GM12878 (cell line): Measurements from ENCODE around the gene C1orf21. TPM values are rescaled to one million over a fixed set of nuclear protein-coding genes. Genes with fewer than 3 reads are reported as not detected.

Experiments
- ATAC-seq: fragments of 200-7000 bp; cut with Tn5 transposase; 3 replicates; pipeline ENCODE4 v1.9.1; 2020; ENCODE audit warnings: mild to moderate bottlenecking, moderate library complexity
- BruUV-seq: library from RNA; stranded (reverse); fragments of 400-500 nt; replicated peaks from 2 replicates; lab custom pipeline; 2021; lab: Mats Ljungman, UMichigan
- CTCF ChIA-PET: fragments of 300-600 bp; sonication (Branson Sonifier 250); formaldehyde crosslinking; extraction: SDS; loops from one replicate; lab custom pipeline; 2021; ENCODE audit warnings: inconsistent platforms; lab: Yijun Ruan, JAX
- POLR2A ChIA-PET: fragments of 350-600 bp; formaldehyde crosslinking; extraction: SDS; loops from one replicate; lab custom pipeline; 2021; ENCODE audit warnings: inconsistent platforms; lab: Charles Lee
- RAD21 ChIA-PET: fragments of 300-600 bp; sonication (Branson Sonifier 250); formaldehyde crosslinking; loops from one replicate; lab custom pipeline; 2023; ENCODE audit warnings: antibody characterized with exemption; ENCODE audit not compliant: unreplicated experiment; lab: Charles Lee
- SMC1A ChIA-PET: fragments of 300-600 bp; sonication (Branson Sonifier 250); formaldehyde crosslinking; loops from one replicate; lab custom pipeline; 2023; ENCODE audit not compliant: unreplicated experiment, uncharacterized antibody; lab: Charles Lee
- DNase-seq: peaks from one replicate; pipeline ENCODE4 v3.0.0-alpha.2; 2011; ENCODE audit warnings: low read depth, low spot score
- FAIRE-seq: peaks from 3 replicates; lab custom pipeline; 2011; peaks lifted over from hg19 to GRCh38; lab: Jason Lieb, UNC
- H2AFZ ChIP-seq: 2 replicates; pipeline ENCODE4 v1.6.0; 2011; ENCODE audit warnings: low read depth, low read length, control low read depth; ENCODE audit not compliant: control insufficient read depth
- H3K27ac ChIP-seq: 2 replicates; pipeline ENCODE4 v1.5.1; 2011; ENCODE audit warnings: control low read depth; ENCODE audit not compliant: control insufficient read depth, insufficient read depth
- H3K27me3 ChIP-seq, 2 experiments: replicated peaks in 1 of 2; 2 replicates each; pipeline versions ENCODE4 v1.6.0 to v1.6.1; 2011; ENCODE audit warnings: low read length in 1 of 2; ENCODE audit not compliant: control insufficient read depth in 2 of 2, insufficient read depth in 2 of 2
- H3K36me3 ChIP-seq, 2 experiments: 2 replicates each; pipeline ENCODE4 v1.5.1; 2011; ENCODE audit warnings: low read length in 1 of 2; ENCODE audit not compliant: control insufficient read depth in 2 of 2, insufficient read depth in 2 of 2
- H3K4me1 ChIP-seq: 2 replicates; pipeline ENCODE4 v1.6.1; 2011; ENCODE audit warnings: mild to moderate bottlenecking, low read length, moderate library complexity, mixed read lengths; ENCODE audit not compliant: control insufficient read depth, insufficient read depth
- H3K4me2 ChIP-seq: 2 replicates; pipeline ENCODE4 v1.6.0; 2011; ENCODE audit warnings: control low read depth; ENCODE audit not compliant: control insufficient read depth, insufficient read depth
- H3K4me3 ChIP-seq: fragments of 200-600 bp; sonication (generic); 2 replicates; pipeline ENCODE4 v1.5.1; 2016
- H3K79me2 ChIP-seq: 2 replicates; pipeline ENCODE4 v1.6.0; 2011; ENCODE audit warnings: low read length; ENCODE audit not compliant: control insufficient read depth, insufficient read depth
- H3K9ac ChIP-seq: 2 replicates; pipeline ENCODE4 v1.8.0; 2011; ENCODE audit warnings: low read length, control low read depth, mixed read lengths; ENCODE audit not compliant: control insufficient read depth, insufficient read depth
- H3K9me3 ChIP-seq: replicated peaks from 3 replicates; pipeline ENCODE4 v1.5.1; 2011; ENCODE audit warnings: mild to moderate bottlenecking, low read length; ENCODE audit not compliant: control insufficient read depth, insufficient read depth
- H4K20me1 ChIP-seq: 2 replicates; pipeline ENCODE4 v1.6.0; 2011; ENCODE audit not compliant: control insufficient read depth, insufficient read depth
- MYC ChIP-seq: IDR thresholded peaks from 2 replicates; pipeline ENCODE4 v1.6.1; 2011; ENCODE audit warnings: mild to moderate bottlenecking, low read length, moderate library complexity, inconsistent platforms; ENCODE audit not compliant: insufficient read depth, insufficient replicate concordance, insufficient read length, severe bottlenecking
- NFXL1 ChIP-seq: fragments of 450-650 bp; IDR thresholded peaks from 2 replicates; pipeline ENCODE4 v1.6.1; 2017; ENCODE audit warnings: antibody characterized with exemption, mild to moderate bottlenecking, borderline replicate concordance
- PAX5 ChIP-seq: IDR thresholded peaks from 2 replicates; pipeline ENCODE4 v1.6.1; 2011; ENCODE audit warnings: low read depth, low read length, borderline replicate concordance
- RCOR1 ChIP-seq: conservative IDR thresholded peaks from 2 replicates; pipeline ENCODE4 v1.6.1; 2012; ENCODE audit warnings: low read depth, low read length, improper control_type of control experiment
- ZNF274 ChIP-seq: IDR thresholded peaks from one replicate; pipeline ENCODE4 v1.8.0; 2011; ENCODE audit not compliant: insufficient read length, insufficient read depth
- ZNF687 ChIP-seq: fragments of 450-650 bp; IDR thresholded peaks from 2 replicates; pipeline ENCODE4 v1.6.1; 2017; ENCODE audit warnings: mild to moderate bottlenecking, moderate library complexity
- whole genome bisulfite sequencing: methylation state at CpG from one replicate; pipeline ENCODE4 v1.1.6; 2016; ENCODE audit warnings: low lambda C conversion rate; ENCODE audit not compliant: insufficient replicate concordance, insufficient coverage; ENCODE audit errors: missing lambda C conversion rate; 5-methylcytosine and 5-hydroxymethylcytosine counted together
- in situ Hi-C: fragments of 300-500 bp; cut with MboI; formaldehyde crosslinking; loops from 9 replicates; pipeline ENCODE4 v1.14.3; 2018; ENCODE audit warnings: mixed read lengths
- intact Hi-C: fragments of 100-400 bp; cut with micrococcal nuclease; formaldehyde crosslinking; loops from one replicate; pipeline ENCODE4 v1.14.2; 2022; ENCODE audit not compliant: unreplicated experiment
- polyA plus RNA-seq, 11 experiments: library from polyadenylated mRNA; depleted of rRNA in 4 of 11; unstranded in 6 of 11; stranded (reverse) in 5 of 11; fragments of >200 nt; fragmentation: Nextera tagmentation in 4 of 11; fragmentation: Illumina TruSeq in 1 of 11; extraction: Ambion mirVana in 4 of 11; extraction: Trizol in 1 of 11; gene quantifications; 1 replicate in 1 of 11; 2 replicates in 10 of 11; pipeline versions ENCODE4 v1.2.1 to v1.2.3, GENCODE V29; 2011 to 2016; ENCODE audit warnings: inconsistent platforms in 2 of 11, missing spikeins in 2 of 11, low read depth in 1 of 11
- total RNA-seq, 4 experiments: library from RNA; depleted of rRNA in 3 of 4; stranded (reverse); fragments of >200 nt in 3 of 4; fragmentation: Illumina TruSeq in 1 of 4; extraction: Trizol in 1 of 4; gene quantifications; 2 replicates each; pipeline versions ENCODE4 v1.2.1 to v1.2.3, GENCODE V29; 2013 to 2021
- TF ChIP-seq, protein P1 (sequence below): fragments of 150-350 bp; IDR thresholded peaks from 2 replicates; pipeline ENCODE4 v1.6.1; 2016; ENCODE audit warnings: low read depth, low read length
- TF ChIP-seq, protein P2 (sequence below): fragments of 450-650 bp; IDR thresholded peaks from 2 replicates; pipeline ENCODE4 v1.6.1; 2018; ENCODE audit warnings: borderline replicate concordance, mild to moderate bottlenecking; ENCODE audit not compliant: partially characterized antibody
- TF ChIP-seq, protein P3 (sequence below): fragments of 450-650 bp; IDR thresholded peaks from 2 replicates; pipeline ENCODE4 v1.6.1; 2016; ENCODE audit warnings: mild to moderate bottlenecking

C1orf21 gene
- total and polyA plus RNA-seq, 10 of the 15 experiments (the other 5 are each of a cell fraction or from before 2014, with no cell fraction given), result 0.03 to 1.6 (median 0.17) TPM; not detected in 3

GRCh38 chr1:184665360-184665759 is 278.5 kb downstream of the C1orf21 start:
- DNase-seq (no peak), FAIRE-seq (no peak), ATAC-seq (no peak)
- TF ChIP-seq, protein P1, sequence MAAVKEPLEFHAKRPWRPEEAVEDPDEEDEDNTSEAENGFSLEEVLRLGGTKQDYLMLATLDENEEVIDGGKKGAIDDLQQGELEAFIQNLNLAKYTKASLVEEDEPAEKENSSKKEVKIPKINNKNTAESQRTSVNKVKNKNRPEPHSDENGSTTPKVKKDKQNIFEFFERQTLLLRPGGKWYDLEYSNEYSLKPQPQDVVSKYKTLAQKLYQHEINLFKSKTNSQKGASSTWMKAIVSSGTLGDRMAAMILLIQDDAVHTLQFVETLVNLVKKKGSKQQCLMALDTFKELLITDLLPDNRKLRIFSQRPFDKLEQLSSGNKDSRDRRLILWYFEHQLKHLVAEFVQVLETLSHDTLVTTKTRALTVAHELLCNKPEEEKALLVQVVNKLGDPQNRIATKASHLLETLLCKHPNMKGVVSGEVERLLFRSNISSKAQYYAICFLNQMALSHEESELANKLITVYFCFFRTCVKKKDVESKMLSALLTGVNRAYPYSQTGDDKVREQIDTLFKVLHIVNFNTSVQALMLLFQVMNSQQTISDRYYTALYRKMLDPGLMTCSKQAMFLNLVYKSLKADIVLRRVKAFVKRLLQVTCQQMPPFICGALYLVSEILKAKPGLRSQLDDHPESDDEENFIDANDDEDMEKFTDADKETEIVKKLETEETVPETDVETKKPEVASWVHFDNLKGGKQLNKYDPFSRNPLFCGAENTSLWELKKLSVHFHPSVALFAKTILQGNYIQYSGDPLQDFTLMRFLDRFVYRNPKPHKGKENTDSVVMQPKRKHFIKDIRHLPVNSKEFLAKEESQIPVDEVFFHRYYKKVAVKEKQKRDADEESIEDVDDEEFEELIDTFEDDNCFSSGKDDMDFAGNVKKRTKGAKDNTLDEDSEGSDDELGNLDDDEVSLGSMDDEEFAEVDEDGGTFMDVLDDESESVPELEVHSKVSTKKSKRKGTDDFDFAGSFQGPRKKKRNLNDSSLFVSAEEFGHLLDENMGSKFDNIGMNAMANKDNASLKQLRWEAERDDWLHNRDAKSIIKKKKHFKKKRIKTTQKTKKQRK, result no peak
- no peak for TF ChIP-seq RCOR1
- TF ChIP-seq, protein P2, sequence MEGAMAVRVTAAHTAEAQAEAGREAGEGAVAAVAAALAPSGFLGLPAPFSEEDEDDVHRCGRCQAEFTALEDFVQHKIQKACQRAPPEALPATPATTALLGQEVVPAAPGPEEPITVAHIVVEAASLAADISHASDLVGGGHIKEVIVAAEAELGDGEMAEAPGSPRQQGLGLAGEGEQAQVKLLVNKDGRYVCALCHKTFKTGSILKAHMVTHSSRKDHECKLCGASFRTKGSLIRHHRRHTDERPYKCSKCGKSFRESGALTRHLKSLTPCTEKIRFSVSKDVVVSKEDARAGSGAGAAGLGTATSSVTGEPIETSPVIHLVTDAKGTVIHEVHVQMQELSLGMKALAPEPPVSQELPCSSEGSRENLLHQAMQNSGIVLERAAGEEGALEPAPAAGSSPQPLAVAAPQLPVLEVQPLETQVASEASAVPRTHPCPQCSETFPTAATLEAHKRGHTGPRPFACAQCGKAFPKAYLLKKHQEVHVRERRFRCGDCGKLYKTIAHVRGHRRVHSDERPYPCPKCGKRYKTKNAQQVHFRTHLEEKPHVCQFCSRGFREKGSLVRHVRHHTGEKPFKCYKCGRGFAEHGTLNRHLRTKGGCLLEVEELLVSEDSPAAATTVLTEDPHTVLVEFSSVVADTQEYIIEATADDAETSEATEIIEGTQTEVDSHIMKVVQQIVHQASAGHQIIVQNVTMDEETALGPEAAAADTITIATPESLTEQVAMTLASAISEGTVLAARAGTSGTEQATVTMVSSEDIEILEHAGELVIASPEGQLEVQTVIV, result no peak
- no peak for TF ChIP-seq ZNF687
- no peak for TF ChIP-seq PAX5
- TF ChIP-seq, protein P3, sequence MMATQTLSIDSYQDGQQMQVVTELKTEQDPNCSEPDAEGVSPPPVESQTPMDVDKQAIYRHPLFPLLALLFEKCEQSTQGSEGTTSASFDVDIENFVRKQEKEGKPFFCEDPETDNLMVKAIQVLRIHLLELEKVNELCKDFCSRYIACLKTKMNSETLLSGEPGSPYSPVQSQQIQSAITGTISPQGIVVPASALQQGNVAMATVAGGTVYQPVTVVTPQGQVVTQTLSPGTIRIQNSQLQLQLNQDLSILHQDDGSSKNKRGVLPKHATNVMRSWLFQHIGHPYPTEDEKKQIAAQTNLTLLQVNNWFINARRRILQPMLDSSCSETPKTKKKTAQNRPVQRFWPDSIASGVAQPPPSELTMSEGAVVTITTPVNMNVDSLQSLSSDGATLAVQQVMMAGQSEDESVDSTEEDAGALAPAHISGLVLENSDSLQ, result no peak
- no peak for TF ChIP-seq ZNF274
- TF ChIP-seq NFXL1, result no peak
- no peak for TF ChIP-seq MYC
- in situ Hi-C loops (loop anchor here (10.0 kb wide), 1 partner anchor 581 kb away; no protein-coding TSS in a partner anchor), intact Hi-C loops (loop anchor here (10.0 kb wide), 2 partner anchors 59 to 441 kb away; no protein-coding TSS in a partner anchor)
- Histone ChIP-seq H3K79me2 (no peaks in the 10 kb centered on the region), H4K20me1 (no peaks in the 10 kb centered on the region), H3K27ac (no peak overlapping the region), H3K9ac (no peak overlapping the region), H3K4me3 (no peak overlapping the region), H2AFZ (no peak overlapping the region), H3K9me3 (no peaks in the 10 kb centered on the region), H3K4me1 (no peaks in the 10 kb centered on the region), H3K27me3 (peaks cover 0 to 4% of the 10 kb centered on the region in 2 experiments; a peak in 2 of 4 replicates), H3K36me3 (no peaks in the 10 kb centered on the region), H3K4me2 (no peak overlapping the region)
- SMC1A ChIA-PET, result no interaction called here
- no TSS peak for BruUV-seq
- CTCF ChIA-PET, result interaction anchor here (1.9 kb wide), 1 partner anchor 9 kb away, joined by 9 read pairs; no protein-coding TSS in a partner anchor
- 68% methylated on average over 6 of the region's 6 CpGs for WGBS
- POLR2A ChIA-PET, result interaction anchor here (0.6 kb wide), 1 partner anchor 342 kb away, joined by 3 read pairs; no protein-coding TSS in a partner anchor
- RAD21 ChIA-PET, result no interaction called here
